Fibroblast of skin of right quadriceps (primary cell): ENCODE measurements around the gene LDHB.
"Not testable (repeated sequence)": the region's sequence is repeated elsewhere in the genome, so short reads cannot be mapped to it uniquely, and the experiment has no call there.

ENCODE experiments used
- DNase-seq: peaks from one replicate; pipeline ENCODE4 v3.0.0-alpha.2; 2013

The LDHB gene

DNA sequence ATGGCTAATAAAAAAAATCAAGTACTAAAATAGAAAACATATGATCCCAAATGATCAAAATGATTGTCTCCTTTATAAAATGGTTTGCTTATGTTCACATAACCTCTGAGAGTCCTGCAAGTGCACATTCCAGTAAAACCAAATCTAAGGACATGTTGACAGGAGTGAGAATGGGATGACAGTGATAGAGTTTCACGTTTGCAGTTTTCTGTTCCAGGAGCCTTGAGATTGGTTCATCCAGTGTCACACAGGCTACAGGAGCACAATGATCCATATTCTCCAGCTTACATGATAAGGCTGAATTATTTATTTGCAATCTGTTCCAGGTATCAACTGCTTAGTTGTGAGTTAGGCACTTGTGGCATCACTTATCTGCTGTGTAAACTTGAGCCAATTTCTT is 51.5 kb downstream of the LDHB start:
- DNase-seq: no peak

DNA sequence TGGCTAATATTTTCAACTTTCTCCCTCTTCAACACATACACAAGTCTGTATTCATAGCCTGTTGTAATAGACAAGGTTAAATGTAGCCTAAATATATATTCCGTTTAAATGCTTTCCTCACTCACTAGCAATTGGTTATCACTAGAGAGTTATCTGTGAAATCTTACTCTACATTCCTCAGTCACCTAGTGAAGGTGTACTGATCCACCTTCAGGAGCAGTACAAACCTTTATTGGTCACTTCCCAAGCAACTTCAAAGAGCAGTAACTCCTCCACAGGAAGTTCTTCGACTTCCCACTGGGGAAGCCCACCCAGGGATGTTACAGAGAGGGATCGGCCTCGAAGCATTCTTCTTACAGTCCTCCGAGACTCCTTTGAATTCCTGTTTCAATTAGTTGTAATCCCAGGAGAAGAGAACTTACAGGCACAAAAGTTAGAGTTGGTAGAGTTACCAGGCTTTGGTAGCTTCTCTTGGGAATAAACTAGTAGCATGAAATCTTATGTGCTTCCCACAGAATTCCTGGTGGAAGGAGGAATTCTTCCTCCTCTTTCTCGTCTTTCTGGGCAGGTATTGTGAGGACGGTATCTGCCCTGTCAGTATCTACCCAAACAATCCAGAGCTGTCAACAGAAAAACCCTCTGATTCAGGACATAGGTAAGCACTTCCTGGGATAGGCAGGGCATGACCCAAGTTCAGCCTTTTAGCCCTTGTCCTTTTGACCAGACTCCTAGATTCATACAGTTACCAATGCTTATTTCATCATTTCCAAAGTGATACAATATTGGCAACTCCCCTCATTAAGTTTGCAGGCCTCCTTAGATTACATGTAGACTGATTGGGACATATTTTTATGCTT is 53.2 kb downstream of the LDHB start, which contains the start of gene GYS2:
TSS of gene GYS2 (minus strand) at position 603 of the 857 bp plus-strand sequence. CDS start at position 348, 255 bp downstream.
- no peak for DNase-seq

DNA sequence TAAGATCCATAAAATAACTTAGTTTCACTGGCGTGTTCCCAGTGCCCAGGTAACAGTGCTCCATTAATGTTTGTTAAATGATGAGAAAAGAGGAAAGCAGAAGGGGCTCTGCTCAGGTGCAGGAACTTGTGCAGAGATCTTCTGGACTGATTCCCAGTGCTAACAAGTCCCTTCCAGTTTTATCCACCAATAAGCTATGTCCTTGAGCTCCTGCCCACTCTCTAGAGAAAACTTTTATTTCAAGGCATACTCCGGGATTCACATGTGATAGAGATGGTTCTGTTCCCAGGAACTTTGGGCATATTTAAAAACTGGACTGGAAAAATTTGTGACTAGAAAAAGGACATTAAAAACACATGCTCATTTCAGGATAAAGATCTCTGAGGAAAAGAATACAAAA is 54.9 kb downstream of the LDHB start:
- DNase-seq: no peak

DNA sequence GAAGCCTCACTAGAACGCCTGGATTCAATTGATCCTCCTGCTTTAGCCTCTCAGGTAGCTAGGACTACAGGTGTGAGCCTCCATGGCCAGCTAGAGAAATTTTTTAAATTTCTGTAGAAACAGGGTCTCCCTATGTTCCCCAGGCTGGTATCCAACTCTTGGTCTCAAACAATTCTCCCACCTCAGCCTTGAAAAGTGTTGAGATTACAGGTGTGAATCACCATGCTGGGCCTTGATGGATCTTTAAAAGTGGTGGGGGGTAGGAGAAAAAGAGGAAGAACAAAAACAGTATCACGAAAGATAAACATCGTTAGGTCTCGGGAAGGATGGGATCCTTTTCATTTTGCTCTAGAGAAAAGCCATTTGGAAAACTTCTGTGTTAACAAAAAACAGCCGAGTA is 57.4 kb downstream of the LDHB start:
- no peak for DNase-seq

DNA sequence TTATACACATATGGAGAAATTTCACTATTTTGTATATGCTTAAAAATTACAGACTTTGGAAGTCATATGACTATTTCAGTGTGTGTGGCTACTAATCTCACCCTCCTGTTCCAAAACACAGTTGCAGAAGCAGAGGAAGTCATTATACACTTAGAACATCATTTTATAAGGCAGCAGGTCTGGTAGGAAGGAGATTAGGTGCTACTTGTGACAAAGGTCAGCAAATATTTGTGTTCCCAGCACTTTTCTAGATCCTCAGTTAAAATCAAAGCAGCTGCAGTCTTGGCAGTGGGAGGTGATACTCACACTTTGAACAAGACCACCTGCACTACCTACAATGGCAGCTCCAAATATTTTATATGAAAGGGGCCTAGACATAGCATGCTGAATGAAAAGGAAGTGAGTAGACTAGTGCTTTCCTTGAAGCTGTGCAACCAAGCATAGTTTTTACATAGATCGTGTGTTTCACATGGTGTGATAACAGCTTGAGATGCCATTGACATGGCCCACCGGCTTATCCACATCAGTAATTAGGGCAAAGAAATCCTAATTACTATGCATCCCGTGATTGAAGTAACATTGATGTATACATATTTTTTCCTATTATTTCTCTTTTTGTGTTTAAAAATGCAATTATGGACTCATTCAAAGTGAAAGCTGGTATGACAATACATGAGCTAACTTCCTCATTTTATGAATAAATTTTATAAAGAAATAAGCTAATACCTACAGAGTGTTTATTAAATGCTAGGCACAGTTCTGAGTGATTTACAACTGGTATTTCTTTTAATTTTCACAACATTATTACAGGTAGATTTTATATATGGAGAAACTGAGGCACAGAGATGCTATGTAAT is 58.3 kb downstream of the LDHB start:
- no peak for DNase-seq

DNA sequence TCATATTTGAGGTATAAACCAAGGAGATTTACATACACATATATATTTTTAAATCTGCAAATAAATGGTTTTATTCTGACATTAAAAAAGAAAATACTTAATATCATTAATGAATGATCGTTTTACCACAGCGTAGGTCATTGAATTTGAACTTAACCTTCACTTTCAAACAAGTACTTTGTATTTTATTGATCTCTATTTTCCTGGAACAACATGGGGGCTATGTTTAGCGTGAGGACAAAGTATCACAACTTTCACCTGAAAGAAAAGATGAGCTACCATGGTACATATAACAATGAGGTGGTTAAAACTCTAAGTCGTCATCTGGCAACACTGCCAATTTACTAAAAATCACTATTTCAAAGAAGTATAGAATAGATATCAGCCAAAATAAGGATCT is 59.0 kb downstream of the LDHB start:
- no peak for DNase-seq

DNA sequence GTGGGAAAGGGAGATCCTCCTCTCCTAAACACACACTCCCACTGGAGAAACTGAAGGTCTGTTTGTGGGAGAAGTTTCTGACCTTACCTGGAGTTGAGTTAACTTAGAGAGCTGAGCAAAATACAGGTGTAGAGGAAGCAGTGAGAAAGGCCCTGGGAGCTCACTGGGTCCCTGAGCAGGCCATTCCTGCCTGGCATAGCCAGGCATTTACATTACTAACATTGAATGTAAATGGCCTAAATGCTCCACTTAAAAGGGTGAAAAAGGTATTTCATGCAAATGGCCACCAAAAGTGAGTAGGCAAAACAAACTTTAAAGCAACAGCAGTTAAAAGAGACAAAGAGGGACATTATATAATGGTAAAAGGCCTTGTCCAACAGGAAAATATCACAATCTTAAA is 62.3 kb downstream of the LDHB start:
- DNase-seq: not testable (repeated sequence)

DNA sequence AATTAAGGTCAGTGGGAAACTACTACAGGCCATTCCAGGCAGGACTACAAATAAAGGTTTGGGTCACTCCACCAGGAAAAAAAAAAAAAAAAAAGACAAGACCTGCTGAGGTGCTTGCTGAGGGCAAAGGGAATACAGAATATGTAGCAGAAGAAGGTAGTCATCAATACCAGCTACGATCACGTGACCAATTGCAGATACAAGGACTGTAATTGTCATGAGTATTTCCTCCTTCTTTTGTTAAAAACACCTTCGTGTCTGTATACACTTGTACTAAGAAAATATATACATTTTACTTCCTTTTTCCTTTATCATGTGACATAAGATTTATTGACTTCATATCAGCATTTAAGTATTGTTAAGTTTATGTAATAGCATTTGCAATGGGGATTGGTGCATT is 72.2 kb downstream of the LDHB start:
- DNase-seq: no peak
